BJ (cell line): ENCODE data around the gene CD82. TPM values are rescaled to one million over a fixed set of nuclear protein-coding genes. Genes with fewer than 3 reads are reported as not detected.

Experiments used
- CTCF ChIA-PET: fragments of 350-600 bp; formaldehyde crosslinking; extraction: SDS; loops from one replicate; lab custom pipeline; 2021; ENCODE audit warnings: antibody characterized with exemption, inconsistent platforms; lab: Yijun Ruan, JAX
- POLR2A ChIA-PET: fragments of 300-600 bp; sonication (Branson Sonifier 250); formaldehyde crosslinking; extraction: SDS; loops from one replicate; lab custom pipeline; 2021; ENCODE audit warnings: antibody characterized with exemption; lab: Charles Lee
- DNase-seq: peaks from one replicate; pipeline ENCODE4 v3.0.0-alpha.2; 2011; ENCODE audit warnings: low read depth
- H3K27me3 ChIP-seq: 2 replicates; pipeline ENCODE4 v1.6.0; 2011; ENCODE audit warnings: low read length; ENCODE audit not compliant: control insufficient read depth, insufficient read depth
- H3K36me3 ChIP-seq: 2 replicates; pipeline ENCODE4 v1.5.1; 2011; ENCODE audit warnings: low read length; ENCODE audit not compliant: control insufficient read depth, insufficient read depth
- H3K4me3 ChIP-seq: 2 replicates; pipeline ENCODE4 v1.5.1; 2011; ENCODE audit warnings: low read depth, mild to moderate bottlenecking, control low read depth, low read length
- polyA plus RNA-seq: library from polyadenylated mRNA; depleted of rRNA; stranded (reverse); fragments of >200 nt; gene quantifications from 2 replicates; pipeline ENCODE4 v1.2.3, GENCODE V29; 2011
- TF ChIP-seq, protein P1 (sequence below): IDR thresholded peaks from 2 replicates; pipeline ENCODE4 v1.5.1; 2011; ENCODE audit warnings: low read depth, mild to moderate bottlenecking, control low read depth, inconsistent platforms, low read length, moderate library complexity; ENCODE audit not compliant: insufficient read depth

CD82 gene
- polyA plus RNA-seq, 1 experiment = 28.1 TPM

DNA sequence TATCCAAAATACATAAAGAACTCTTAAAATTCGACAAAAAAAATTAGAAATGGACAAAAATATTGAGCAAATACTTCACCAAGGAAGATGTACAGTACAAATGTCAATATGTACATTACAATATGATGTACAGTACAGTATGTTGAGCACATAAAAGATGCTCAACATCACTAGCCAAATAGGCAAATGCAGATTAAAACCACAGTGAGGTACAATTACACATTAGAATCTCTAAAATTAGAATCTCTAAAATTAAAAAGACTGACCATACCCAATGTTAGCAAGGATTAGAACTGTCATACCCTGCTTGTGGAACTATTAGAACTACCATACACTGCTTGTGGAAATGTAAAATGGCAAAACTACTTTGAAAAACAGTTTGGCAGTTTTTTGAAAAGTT lies 82.6 kb downstream of the CD82 start:
- TF ChIP-seq, protein P1, sequence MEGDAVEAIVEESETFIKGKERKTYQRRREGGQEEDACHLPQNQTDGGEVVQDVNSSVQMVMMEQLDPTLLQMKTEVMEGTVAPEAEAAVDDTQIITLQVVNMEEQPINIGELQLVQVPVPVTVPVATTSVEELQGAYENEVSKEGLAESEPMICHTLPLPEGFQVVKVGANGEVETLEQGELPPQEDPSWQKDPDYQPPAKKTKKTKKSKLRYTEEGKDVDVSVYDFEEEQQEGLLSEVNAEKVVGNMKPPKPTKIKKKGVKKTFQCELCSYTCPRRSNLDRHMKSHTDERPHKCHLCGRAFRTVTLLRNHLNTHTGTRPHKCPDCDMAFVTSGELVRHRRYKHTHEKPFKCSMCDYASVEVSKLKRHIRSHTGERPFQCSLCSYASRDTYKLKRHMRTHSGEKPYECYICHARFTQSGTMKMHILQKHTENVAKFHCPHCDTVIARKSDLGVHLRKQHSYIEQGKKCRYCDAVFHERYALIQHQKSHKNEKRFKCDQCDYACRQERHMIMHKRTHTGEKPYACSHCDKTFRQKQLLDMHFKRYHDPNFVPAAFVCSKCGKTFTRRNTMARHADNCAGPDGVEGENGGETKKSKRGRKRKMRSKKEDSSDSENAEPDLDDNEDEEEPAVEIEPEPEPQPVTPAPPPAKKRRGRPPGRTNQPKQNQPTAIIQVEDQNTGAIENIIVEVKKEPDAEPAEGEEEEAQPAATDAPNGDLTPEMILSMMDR = no peak
- H3K36me3 ChIP-seq = no peaks in the 10 kb centered on the region
- H3K4me3 ChIP-seq = no peak overlapping the region
- POLR2A ChIA-PET = no interaction called here
- CTCF ChIA-PET = no interaction called here
- no peak for DNase-seq
- H3K27me3 ChIP-seq = no peaks in the 10 kb centered on the region; the same call in 1 of the 2 replicates

DNA sequence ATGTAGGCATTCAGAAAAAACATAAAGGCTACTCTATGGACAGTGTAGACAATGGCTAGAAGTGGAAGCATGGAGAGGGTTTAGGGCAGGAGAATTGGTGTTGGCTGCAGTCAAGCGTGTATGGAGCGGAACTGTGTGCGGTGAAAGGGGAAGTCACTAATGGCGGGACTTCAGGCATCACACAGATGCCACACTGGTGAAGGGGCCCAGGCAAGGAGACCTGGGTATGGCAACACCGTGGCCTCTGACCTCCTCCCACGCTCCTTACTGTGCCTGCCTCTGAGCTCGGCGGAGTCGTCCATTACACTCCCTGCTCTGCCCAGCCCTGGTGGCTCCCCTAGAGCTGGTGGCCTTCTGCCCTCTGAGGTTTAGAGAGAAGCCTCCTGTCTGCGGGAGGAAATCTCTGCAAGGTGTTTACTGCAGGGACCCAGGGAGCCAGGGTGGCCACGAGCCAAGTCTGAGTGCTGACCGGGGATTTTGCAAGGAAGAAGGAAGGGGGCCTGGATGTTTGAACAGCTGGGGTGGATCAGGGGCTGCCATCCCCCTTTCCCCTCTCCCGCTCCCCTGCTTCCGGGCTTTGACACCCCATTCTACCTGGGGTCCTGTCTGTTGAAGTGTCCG lies 86.2 kb downstream of the CD82 start:
- DNase-seq = no peak
- POLR2A ChIA-PET = no interaction called here

DNA sequence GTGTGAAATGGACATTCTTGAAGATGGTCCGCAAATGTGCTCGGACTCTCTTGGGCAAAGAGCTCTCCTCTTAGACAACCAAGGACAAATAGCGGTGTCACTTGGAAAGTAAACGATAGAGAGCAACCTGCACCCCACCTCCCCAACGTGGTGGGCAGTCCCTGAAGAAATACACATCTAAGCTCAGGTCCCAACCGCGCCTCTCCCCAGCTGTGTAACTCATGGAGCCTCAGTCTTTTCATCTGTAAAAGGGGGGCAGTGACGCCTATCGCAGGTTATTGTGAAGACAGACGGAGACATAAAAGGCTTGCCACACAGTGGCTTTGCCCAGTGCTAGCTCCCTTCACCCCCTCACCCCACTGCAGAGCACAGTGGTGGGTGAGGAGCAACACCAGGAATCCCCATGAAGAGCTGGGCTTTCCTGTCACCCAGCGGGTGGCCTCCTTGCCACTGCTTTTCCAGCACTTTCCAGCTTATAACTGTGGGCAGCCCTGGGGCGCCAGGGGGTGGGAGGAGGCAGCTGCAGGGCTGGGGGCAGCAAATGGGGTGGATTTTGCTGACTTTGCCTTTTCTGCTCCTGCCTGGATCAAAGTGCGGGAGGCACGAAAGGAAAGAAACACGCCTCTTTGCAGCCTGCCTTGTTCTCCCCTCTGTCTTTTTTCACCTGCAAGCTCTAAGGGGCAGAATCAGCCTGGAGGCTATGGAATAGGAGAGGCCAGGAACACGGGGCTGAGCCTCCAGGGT lies 87.6 kb downstream of the CD82 start:
- no peaks in the 10 kb centered on the region; the same call in none of the 2 replicates for H3K27me3 ChIP-seq
- TF ChIP-seq, protein P1 = no peak

More for the DNA sequence above, 86.2 kb downstream of the CD82 start:
- Histone ChIP-seq H3K27me3 (no peaks in the 10 kb centered on the region; the same call in none of the 2 replicates), H3K36me3 (no peaks in the 10 kb centered on the region), H3K4me3 (no peak overlapping the region)
- CTCF ChIA-PET = no interaction called here
- TF ChIP-seq, protein P1 = no peak

DNA sequence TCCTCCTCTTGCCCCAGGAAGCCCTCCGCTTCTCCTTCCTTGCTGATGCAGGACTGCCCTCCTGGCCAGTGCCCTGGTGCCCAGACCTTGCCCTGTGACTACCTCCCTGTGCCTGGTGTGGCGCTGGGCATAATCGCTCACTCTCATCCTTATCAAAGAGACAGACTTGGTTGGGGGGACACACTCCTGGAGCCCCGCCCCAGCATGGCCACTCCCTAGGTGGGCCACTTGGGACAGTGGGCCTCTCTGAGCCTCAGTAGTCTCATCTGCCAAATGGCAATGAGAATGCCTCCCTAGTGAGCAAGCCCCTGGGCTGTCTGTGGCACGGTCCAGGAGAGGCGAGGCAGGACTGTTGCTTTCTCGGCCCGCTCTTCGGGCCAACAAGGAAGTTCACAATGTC lies 88.6 kb downstream of the CD82 start:
- TF ChIP-seq, protein P1 = no peak
- DNase-seq = no peak
- Histone ChIP-seq H3K36me3 (no peaks in the 10 kb centered on the region), H3K27me3 (no peaks in the 10 kb centered on the region; the same call in 1 of the 2 replicates), H3K4me3 (no peak overlapping the region)
- ChIA-PET POLR2A (no interaction called here), CTCF (no interaction called here)

More for the DNA sequence above, 87.6 kb downstream of the CD82 start:
- POLR2A ChIA-PET = no interaction called here
- H3K36me3 ChIP-seq = no peaks in the 10 kb centered on the region
- CTCF ChIA-PET = interaction anchor here (1.1 kb wide), 1 partner anchor 458 kb away, joined by 3 read pairs; no protein-coding TSS in a partner anchor
- no peak for DNase-seq
- H3K4me3 ChIP-seq = no peak overlapping the region

DNA sequence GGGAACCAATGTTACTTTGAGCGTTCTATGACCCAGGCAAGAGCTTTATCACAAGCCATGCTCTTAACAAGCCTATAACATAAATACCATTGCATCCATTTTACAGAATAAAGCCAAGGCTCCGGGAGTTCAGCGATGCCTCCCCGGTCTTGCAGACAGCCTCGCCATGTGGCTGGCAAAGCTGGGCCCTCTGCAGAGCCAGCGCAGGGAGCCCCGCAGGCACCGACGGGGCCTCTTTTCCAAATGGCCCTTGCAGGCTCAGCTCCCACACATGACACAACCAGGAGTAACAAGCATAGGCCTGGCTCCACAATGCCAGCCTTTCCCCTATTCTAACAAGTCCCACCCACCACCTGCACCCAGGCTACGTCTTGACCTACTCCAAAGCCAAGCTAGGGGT lies 89.1 kb downstream of the CD82 start:
- POLR2A ChIA-PET = no interaction called here
- no peaks in the 10 kb centered on the region; the same call in 1 of the 2 replicates for H3K27me3 ChIP-seq
- no peak for DNase-seq
- no peak overlapping the region for H3K4me3 ChIP-seq
- CTCF ChIA-PET = interaction anchor here (1.0 kb wide), 1 partner anchor 272 kb away, joined by 5 read pairs; no protein-coding TSS in a partner anchor
- TF ChIP-seq, protein P1 = no peak
- no peaks in the 10 kb centered on the region for H3K36me3 ChIP-seq
